Neural progenitor cell (in vitro differentiated cells): Measurements from ENCODE around the gene SRGAP3. TPM values are rescaled to one million over a fixed set of nuclear protein-coding genes. Genes with fewer than 3 reads are reported as not detected.
A peak's percentile ranks its signal among the peaks of the same experiment; 100 is the strongest.

ENCODE experiments used
- DNase-seq: peaks from one replicate; pipeline ENCODE4 v3.0.0-alpha.2; 2016; ENCODE audit warnings: low spot score
- H2AFZ ChIP-seq: fragments of 200-600 bp; sonication (generic); replicated peaks from 2 replicates; pipeline ENCODE4 v1.6.1; 2016; ENCODE audit warnings: antibody characterized with exemption
- H3F3A ChIP-seq: fragments of 200-600 bp; sonication (generic); 2 replicates; pipeline ENCODE4 v1.6.1; 2016; ENCODE audit warnings: antibody characterized with exemption, low read depth
- H3K27ac ChIP-seq: fragments of 200-600 bp; sonication (generic); 2 replicates; pipeline ENCODE4 v1.5.1; 2016; ENCODE audit warnings: mild to moderate bottlenecking
- H3K27me3 ChIP-seq: fragments of 200-600 bp; sonication (generic); 2 replicates; pipeline ENCODE4 v1.6.1; 2016; ENCODE audit warnings: mild to moderate bottlenecking, moderate library complexity
- H3K36me3 ChIP-seq: fragments of 200-600 bp; sonication (generic); 2 replicates; pipeline ENCODE4 v1.5.1; 2016
- H3K4me1 ChIP-seq: fragments of 200-600 bp; sonication (generic); 2 replicates; pipeline ENCODE4 v1.6.1; 2016; ENCODE audit warnings: mixed run types
- H3K4me2 ChIP-seq: fragments of 200-600 bp; sonication (generic); 2 replicates; pipeline ENCODE4 v1.6.1; 2016
- H3K4me3 ChIP-seq: fragments of 200-600 bp; sonication (generic); 2 replicates; pipeline ENCODE4 v1.5.1; 2016
- H3K79me2 ChIP-seq: fragments of 200-600 bp; sonication (generic); 2 replicates; pipeline ENCODE4 v1.6.1; 2016; ENCODE audit warnings: low read depth
- H3K9ac ChIP-seq: fragments of 200-600 bp; sonication (generic); 2 replicates; pipeline ENCODE4 v1.6.1; 2016
- H3K9me3 ChIP-seq: fragments of 200-600 bp; sonication (generic); 2 replicates; pipeline ENCODE4 v1.5.1; 2016; ENCODE audit warnings: low read depth
- H4K20me1 ChIP-seq: fragments of 200-600 bp; sonication (generic); 2 replicates; pipeline ENCODE4 v1.6.1; 2016; ENCODE audit warnings: low read depth
- H3K27ac Mint-ChIP-seq: 3 replicates; pipeline ENCODE4 v1.8.0; 2021; ENCODE audit warnings: mixed read lengths
- H3K27me3 Mint-ChIP-seq: 2 replicates; pipeline ENCODE4 v1.8.0; 2022; ENCODE audit warnings: low read depth, mild to moderate bottlenecking, inconsistent platforms, moderate library complexity, mixed read lengths; ENCODE audit not compliant: insufficient read depth
- H3K36me3 Mint-ChIP-seq: 3 replicates; pipeline ENCODE4 v1.8.0; 2021; ENCODE audit warnings: mixed read lengths
- H3K4me1 Mint-ChIP-seq: 3 replicates; pipeline ENCODE4 v1.8.0; 2021; ENCODE audit warnings: mixed read lengths
- H3K4me3 Mint-ChIP-seq: 3 replicates; pipeline ENCODE4 v1.8.0; 2021; ENCODE audit warnings: mild to moderate bottlenecking, moderate library complexity, mixed read lengths
- H3K9me3 Mint-ChIP-seq: 3 replicates; pipeline ENCODE4 v1.8.0; 2020; ENCODE audit warnings: mixed read lengths
- CTCF ChIP-seq: fragments of 200-600 bp; sonication (generic); IDR thresholded peaks from 2 replicates; pipeline ENCODE4 v1.5.1; 2017; ENCODE audit warnings: antibody characterized with exemption, mild to moderate bottlenecking
- EZH2 ChIP-seq: fragments of 200-600 bp; sonication (generic); IDR thresholded peaks from 2 replicates; pipeline ENCODE4 v1.6.1; 2017; ENCODE audit warnings: antibody characterized with exemption, mild to moderate bottlenecking, moderate library complexity
- EZH2phosphoT487 ChIP-seq: fragments of 200-600 bp; sonication (generic); IDR thresholded peaks from 2 replicates; pipeline ENCODE4 v1.6.1; 2017; ENCODE audit warnings: antibody characterized with exemption
- total RNA-seq: library from RNA; depleted of rRNA; stranded (reverse); fragments of >200 nt; gene quantifications from 2 replicates; pipeline ENCODE4 v1.2.3, GENCODE V29; 2015; ENCODE audit warnings: low replicate concordance

SRGAP3 gene
- total RNA-seq, 1 donor from 2014 or later = 59.3 TPM

GRCh38 chr3:9199775-9200174 is 49.7 kb downstream of the SRGAP3 start:
- Histone ChIP-seq H3K27me3 (no peaks in the 10 kb centered on the region), H3K4me3 (no peak overlapping the region), H3K4me1 (peaks cover 70% of the 10 kb centered on the region), H3K79me2 (peaks cover 39% of the 10 kb centered on the region), H4K20me1 (peaks cover 50% of the 10 kb centered on the region), H3K27ac (no peak overlapping the region), H3K4me2 (peak overlapping the region; percentile 41), H3K9me3 (no peaks in the 10 kb centered on the region), H3K9ac (no peak overlapping the region), H3F3A (peaks cover 35% of the 10 kb centered on the region), H2AFZ (no peak overlapping the region), H3K36me3 (no peaks in the 10 kb centered on the region)
- no peak for TF ChIP-seq EZH2phosphoT487
- TF ChIP-seq EZH2 = no peak
- TF ChIP-seq CTCF = no peak
- Mint-ChIP-seq H3K36me3 (peaks cover 7% of the 10 kb centered on the region), H3K4me1 (peaks cover 93% of the 10 kb centered on the region), H3K4me3 (no peak overlapping the region), H3K27me3 (peaks cover 9% of the 10 kb centered on the region), H3K27ac (peak overlapping the region; percentile 47), H3K9me3 (no peaks in the 10 kb centered on the region)
- no peak for DNase-seq

GRCh38 chr3:9198899-9199335 is 50.5 kb downstream of the SRGAP3 start:
- H3K27ac ChIP-seq = no peak overlapping the region
- H3K9ac ChIP-seq = no peak overlapping the region
- Mint-ChIP-seq H3K27me3 (peaks cover 9% of the 10 kb centered on the region), H3K27ac (peak overlapping the region; percentile 72), H3K4me1 (peaks cover 90% of the 10 kb centered on the region), H3K9me3 (no peaks in the 10 kb centered on the region), H3K4me3 (peak overlapping the region; percentile 52), H3K36me3 (peaks cover 14% of the 10 kb centered on the region)
- peaks cover 39% of the 10 kb centered on the region for H3K79me2 ChIP-seq
- H3K4me1 ChIP-seq = peaks cover 67% of the 10 kb centered on the region
- H3K4me2 ChIP-seq = peak overlapping the region; percentile 41
- peak; percentile 42 for DNase-seq
- H2AFZ ChIP-seq = no peak overlapping the region
- no peaks in the 10 kb centered on the region for H3K9me3 ChIP-seq
- no peaks in the 10 kb centered on the region for H3K36me3 ChIP-seq
- peaks cover 31% of the 10 kb centered on the region for H3F3A ChIP-seq
- peaks cover 51% of the 10 kb centered on the region for H4K20me1 ChIP-seq
- TF ChIP-seq EZH2phosphoT487 = no peak
- no peak for TF ChIP-seq CTCF
- no peaks in the 10 kb centered on the region for H3K27me3 ChIP-seq
- H3K4me3 ChIP-seq = no peak overlapping the region

- Mint-ChIP-seq H3K4me3 (no peak overlapping the region), H3K27ac (peak overlapping the region; percentile 72), H3K27me3 (peaks cover 7% of the 10 kb centered on the region), H3K36me3 (peaks cover 16% of the 10 kb centered on the region), H3K9me3 (no peaks in the 10 kb centered on the region), H3K4me1 (peaks cover 90% of the 10 kb centered on the region)
- Histone ChIP-seq H3K4me2 (no peak overlapping the region), H3K36me3 (no peaks in the 10 kb centered on the region), H3K9me3 (no peaks in the 10 kb centered on the region), H3K9ac (no peak overlapping the region), H3K4me3 (no peak overlapping the region), H3K4me1 (peaks cover 67% of the 10 kb centered on the region), H3F3A (peaks cover 28% of the 10 kb centered on the region), H3K79me2 (peaks cover 39% of the 10 kb centered on the region), H2AFZ (no peak overlapping the region), H3K27ac (no peak overlapping the region), H3K27me3 (no peaks in the 10 kb centered on the region), H4K20me1 (peaks cover 51% of the 10 kb centered on the region)
- DNase-seq = no peak
- TF ChIP-seq CTCF (no peak), EZH2 (no peak), EZH2phosphoT487 (no peak)
These were observed 51.2 kb downstream of the SRGAP3 start for GRCh38 chr3:9198261-9198660.
